ENCODE measurements around the gene ACSS2.

GRCh38 chr20:34928411-34928810 lies 52.0 kb downstream of the ACSS2 start:
- TF ChIP-seq CTCF (IDR thresholded peaks at IDR 0.05 in 8 of 11, conservative IDR thresholded peaks at IDR 0.05 in 3 of 11) (no peak), POLR2A (IDR thresholded peaks at IDR 0.05) (no peak), POLR2AphosphoS5 (IDR thresholded peaks at IDR 0.05) (no peak)

Measured in spleen (tissue), 7 donors.